CD4-positive, alpha-beta T cell treated with Interleukin-2 at 100 ng/mL for 4 hours (primary cell): Measurements from ENCODE around the gene PDE1C.
"Not testable (repeated sequence)": the region's sequence is repeated elsewhere in the genome, so short reads cannot be mapped to it uniquely, and the experiment has no call there.

Source experiments
- DNase-seq: peaks from one replicate; pipeline ENCODE4 v3.0.0-alpha.2; 2020; ENCODE audit warnings: low spot score

PDE1C gene

DNA sequence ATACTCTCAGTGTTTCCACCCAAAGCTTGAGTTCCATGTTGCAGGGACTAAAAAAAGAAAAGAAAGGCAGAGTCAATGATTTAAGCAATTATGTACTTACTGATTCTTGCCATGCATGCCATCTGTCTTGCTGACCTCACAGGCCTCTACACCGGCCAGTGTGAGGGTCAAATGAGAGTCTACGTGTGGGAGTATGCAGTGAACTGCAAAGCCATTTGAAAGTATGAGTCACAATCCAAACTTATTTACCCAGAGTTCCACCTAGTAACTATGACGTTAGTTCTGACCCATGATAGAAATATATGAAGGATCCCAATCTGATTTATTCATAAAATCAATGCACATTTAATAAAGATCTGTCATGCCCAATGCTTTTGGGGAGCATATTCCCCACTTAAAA is 26.5 kb downstream of the PDE1C start:
- DNase-seq = no peak

DNA sequence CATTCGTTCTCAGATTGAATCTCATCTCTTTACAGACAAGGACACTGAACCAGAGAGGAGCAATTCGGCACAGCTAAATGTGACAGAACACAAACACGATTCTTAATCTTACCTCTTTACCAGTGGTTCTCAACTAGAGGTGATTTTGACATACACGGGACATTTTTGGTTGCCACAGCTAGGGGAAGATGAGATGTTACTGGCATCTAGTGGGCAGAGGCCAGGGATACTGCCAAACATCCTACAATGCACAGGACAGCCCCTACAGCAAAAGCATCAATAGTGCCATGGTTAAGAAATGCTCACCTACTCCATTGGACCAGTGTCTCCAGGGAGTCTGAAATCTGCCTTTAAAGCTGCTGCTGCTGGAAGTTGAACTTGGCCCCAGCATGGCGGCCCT is 27.3 kb downstream of the PDE1C start:
- no peak for DNase-seq

GRCh38 chr7:32039000-32039756 is 31.0 kb downstream of the PDE1C start:
- DNase-seq = no peak

DNA sequence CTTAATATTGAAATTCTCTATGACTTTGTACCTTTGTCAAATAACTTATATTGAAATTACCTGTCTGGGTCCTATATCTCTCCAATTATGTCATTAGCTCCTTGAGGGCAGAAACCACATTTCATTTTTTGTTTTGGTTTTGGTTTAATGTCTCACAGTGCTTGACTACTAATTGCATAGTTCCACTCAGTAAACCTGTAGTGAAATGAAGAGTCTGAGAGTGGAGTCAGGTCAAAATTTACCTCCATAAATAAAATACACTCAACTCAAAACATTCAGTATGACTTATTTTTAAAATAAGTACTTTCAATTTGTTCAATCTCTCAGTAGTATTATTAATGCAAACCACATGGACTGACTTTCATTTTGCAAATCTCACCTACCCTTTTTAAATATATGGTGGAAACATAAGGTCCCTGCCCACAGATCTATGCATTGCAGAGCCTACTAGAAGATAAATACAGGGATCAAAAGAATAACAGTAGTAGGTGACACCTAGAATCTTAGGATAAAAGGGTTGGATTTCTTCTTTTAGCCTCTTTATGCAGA is 32.5 kb downstream of the PDE1C start:
- no peak for DNase-seq

DNA sequence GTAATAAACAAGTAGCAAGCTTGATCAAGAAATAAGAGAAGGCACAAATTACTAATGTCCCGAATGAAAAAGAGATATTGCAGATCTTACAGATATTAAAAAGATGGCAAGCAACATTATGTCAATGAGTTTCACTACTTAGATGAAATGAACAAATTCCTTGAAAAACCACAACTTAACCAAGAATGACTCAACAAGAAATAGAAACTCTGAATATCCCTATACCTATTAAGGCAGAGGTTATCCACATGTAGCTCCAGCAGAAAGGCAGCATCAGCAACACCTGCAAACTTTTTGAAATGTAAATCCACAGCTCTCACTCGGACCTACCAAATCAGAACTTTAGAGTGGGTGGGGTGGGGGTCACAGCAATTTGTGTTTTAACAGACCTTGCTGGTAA is 33.6 kb downstream of the PDE1C start:
- DNase-seq = no peak

DNA sequence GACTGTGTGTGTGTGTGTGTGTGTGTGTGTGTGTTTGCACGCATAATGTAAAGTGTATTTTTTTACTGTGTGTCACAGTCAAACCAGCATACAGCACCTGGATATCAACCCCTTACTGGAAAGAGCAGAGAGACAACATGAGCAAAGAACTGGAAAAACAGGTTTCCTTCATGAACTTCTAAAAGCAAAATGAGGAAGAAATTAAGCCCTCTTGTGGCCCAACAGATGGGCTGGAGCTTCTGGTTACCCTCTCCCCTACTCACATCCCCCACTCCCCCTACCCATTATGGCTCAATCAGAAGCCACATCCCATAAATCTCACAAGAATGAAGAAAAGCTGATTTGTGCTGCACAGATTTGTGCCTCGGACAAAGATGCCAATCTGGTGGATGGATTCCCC is 36.2 kb downstream of the PDE1C start:
- no peak for DNase-seq

DNA sequence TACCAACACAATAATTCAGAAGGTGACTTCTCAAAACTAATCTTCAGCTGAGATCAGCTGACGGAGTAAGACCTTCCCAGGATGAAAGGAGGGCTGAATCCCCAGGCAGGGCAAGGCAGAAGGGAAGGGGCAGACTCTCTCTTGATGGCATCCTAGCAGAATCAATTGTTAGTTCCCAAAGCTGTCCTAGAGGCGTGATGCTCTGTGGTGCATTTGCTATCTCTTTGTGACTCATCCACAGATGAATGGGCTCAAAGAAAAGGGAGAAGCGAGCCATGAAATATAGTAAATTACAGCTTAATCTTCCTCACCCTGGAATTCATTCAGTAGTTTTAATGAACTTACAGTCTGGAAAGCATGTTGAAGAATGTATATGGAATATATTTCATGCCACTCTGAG is 37.2 kb downstream of the PDE1C start:
- no peak for DNase-seq

DNA sequence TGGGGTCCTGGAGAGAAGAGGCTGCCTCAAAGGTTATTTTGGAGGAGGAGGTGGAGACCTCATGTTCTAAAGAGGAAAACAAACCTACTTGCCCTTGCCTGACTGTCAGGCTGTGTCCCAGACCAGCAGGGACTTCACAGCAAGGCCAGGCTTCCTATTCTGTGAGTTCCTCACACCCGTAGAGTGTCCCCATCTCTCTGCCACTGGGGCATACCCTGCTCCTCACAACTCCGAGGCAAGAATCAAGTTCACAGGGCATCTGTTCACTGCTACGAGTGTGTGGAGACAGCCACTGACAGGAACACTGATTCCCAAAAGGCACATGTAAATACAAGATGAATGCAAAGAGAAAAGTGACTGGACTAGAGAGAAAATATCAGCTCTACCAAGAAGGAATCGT is 38.0 kb downstream of the PDE1C start:
- no peak for DNase-seq

DNA sequence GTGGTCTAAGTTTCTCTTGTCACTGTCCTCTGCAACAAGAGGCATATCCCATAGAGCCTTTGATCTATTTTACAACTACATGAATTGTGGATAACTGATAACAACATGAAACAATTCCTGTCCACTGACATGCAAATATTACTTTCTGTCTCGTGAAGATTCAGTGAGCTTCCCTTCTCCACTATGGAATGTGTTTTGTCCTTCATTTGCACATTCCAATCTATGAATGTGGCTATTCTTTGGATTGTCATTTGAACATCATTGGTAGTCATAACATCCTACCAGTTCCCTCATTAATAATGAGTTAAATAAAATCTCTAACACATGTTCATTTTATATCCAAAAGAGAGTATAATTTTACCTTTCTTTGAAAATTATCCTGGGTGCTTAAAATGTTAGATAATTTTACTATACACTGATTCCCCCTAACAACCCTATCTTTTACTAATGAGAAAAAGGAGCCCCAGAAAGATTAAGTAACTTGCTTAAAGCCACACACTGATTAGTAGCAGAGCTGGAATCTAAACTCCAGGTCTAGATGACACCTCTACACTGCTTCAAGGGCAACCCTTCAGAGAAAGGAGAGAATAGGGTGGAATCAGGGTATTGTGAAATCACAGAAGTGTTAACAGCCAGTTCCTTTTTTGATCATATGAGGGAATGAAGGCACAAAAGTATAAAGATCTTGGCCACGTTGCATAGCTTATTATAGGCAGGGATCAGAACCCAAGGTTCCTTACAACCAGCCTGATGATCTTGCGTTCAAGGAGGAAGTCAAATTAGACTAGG is 39.1 kb downstream of the PDE1C start:
- no peak for DNase-seq

- DNase-seq = no peak
These were observed 44.2 kb downstream of the PDE1C start for GRCh38 chr7:32026083-32026425.

- no peak for DNase-seq
These were observed 44.7 kb downstream of the PDE1C start for GRCh38 chr7:32025381-32026082.

GRCh38 chr7:32023376-32023775 is 46.8 kb downstream of the PDE1C start:
- DNase-seq = no peak

DNA sequence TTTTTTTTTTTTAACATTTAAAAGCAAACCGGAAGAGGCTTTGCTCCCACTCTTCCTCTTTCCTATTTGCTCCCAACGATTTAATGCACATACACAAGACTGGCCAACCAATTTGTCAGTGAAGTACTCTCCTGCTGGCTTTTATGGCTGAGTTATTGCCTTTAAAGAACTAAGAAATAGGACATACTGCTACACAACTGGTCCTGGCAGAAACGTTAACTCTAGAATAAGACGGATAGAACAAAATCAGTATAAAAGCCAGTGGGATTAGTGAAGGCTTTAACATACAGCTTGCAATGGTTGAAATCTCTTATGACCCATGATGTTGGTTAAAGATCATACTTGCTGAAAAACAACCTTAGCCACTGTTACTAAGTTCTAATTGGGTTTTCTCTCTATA is 47.2 kb downstream of the PDE1C start:
- DNase-seq = no peak

GRCh38 chr7:32020551-32021159 is 49.6 kb downstream of the PDE1C start:
- DNase-seq = no peak

DNA sequence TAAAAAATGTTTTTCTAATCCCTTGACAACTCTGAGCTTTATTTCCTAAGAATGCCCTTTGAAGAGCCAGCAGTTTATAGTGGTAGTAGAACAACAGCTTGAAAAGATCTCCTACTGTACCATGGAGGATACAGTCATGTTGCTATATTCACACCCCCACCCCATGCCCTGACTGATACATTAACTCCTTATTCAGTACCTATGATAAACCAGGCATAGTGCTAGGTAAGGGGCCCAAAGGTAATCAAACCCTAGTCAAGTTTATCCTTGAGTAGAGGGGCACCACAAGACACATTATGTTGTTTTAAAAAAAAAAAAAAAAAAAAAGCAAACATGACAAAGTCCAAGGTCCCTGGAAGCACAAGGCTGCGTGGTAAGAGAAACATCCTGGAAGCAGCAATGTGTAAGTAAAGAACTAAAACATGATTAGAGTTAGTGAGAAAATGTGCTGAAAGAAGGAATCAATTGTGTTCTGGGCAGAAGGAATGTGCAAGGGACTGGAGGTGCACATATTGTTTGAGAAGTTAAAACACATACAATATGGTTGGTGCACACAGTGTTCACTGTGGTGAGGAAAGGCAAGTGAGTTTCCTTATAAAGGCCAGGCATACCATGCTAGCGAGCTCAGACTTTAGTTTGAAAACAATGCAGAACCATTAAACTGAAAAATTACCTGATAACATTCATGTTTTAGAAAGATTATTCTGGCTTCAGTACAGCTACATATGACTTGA is 51.2 kb downstream of the PDE1C start:
- no peak for DNase-seq

DNA sequence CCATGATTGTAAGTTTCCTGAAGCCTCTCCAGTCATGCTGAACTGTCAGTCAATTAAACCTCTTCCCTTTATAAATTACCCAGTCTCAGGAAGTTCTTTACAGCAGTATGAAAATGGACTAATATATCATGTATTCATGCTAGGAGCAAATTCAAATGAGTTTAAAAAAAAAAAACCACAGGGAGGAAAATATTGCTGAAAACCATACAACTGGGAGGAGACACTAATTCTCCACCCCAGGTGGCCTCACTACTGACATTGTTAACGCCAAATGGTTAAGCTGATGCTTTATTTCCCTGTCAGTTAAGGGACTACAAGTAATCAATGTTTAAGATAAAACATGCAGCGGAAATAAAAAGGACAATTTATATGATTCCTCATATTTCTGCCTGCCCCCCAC is 55.1 kb downstream of the PDE1C start:
- no peak for DNase-seq

GRCh38 chr7:32013471-32013870 is 56.7 kb downstream of the PDE1C start:
- DNase-seq = not testable (repeated sequence)

- DNase-seq = no peak
These were observed 64.6 kb downstream of the PDE1C start for GRCh38 chr7:32005577-32005976.

DNA sequence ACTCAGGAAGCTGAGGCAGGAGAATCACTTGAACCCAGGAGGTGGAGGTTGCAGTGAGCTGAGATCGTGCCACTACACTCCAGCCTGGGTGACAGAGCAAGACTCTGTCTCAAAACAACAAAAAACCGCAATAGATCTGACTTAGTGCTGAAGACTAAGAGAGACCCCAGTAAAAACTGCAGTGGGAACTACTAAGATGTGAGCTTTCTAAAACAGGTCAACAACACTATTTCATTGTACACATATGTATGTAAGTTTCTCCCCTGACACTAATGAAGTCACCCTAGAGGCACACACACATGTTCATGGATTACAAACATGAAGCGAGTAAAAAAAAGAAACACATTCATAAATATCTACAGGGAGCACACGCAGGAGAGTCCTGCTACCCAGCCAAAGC is 68.3 kb downstream of the PDE1C start:
- no peak for DNase-seq

GRCh38 chr7:31997423-31997822 is 72.8 kb downstream of the PDE1C start:
- DNase-seq = no peak

DNA sequence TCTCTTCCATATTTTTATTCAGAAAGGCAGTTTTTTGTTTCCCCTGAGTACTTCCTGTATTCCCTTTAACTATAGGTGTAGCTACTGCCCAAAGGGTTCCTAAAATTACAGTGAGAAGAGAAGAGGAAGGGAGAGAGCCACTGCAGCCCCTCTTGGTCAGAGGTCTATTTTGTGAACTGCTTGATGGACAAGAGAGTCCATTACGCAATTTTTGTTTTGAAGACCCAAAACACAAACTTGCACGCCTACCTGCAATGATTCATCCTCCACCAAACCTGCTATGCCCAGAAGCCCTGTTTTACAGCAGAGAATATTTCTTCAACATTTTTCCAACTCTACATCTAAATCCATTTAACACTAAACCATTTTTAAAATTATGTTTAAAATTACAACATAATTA is 75.1 kb downstream of the PDE1C start:
- DNase-seq = no peak

- no peak for DNase-seq
These were observed 78.4 kb downstream of the PDE1C start for GRCh38 chr7:31991846-31992245.
